SH-SY5Y (cell line): ENCODE results near the gene MEGF9.

Experiments used
- GATA2 ChIP-seq: IDR thresholded peaks from 2 replicates; pipeline ENCODE4 v1.6.1; 2011; ENCODE audit warnings: mild to moderate bottlenecking, low read depth, low read length
- GATA3 ChIP-seq: IDR thresholded peaks from 2 replicates; pipeline ENCODE4 v1.6.1; 2011; ENCODE audit warnings: low read depth, mild to moderate bottlenecking, low read length, moderate library complexity

GRCh38 chr9:120562861-120563443 is 151.3 kb downstream of the MEGF9 start:
- TF ChIP-seq GATA2 (no peak), GATA3 (no peak)
